HCT116 (cell line): ENCODE data around the gene ZNF593. TPM values are rescaled to one million over a fixed set of nuclear protein-coding genes. Genes with fewer than 3 reads are reported as not detected.

Experiments
- ATAC-seq: fragments of 200-7000 bp; cut with Tn5 transposase; 2 replicates; pipeline ENCODE4 v1.9.1; 2020; ENCODE audit warnings: mild to moderate bottlenecking, moderate library complexity
- BruUV-seq: library from RNA; stranded (reverse); fragments of 400-500 nt; replicated peaks from 2 replicates; lab custom pipeline; 2021; lab: Mats Ljungman, UMichigan
- CTCF ChIA-PET: fragments of 300-600 bp; sonication (Branson Sonifier 250); formaldehyde crosslinking; loops from one replicate; lab custom pipeline; 2021; ENCODE audit warnings: antibody characterized with exemption; lab: Charles Lee
- POLR2A ChIA-PET: fragments of 300-600, 350-600 bp; sonication (Branson Sonifier 250); formaldehyde crosslinking; loops from one replicate; lab custom pipeline; 2021; ENCODE audit warnings: antibody characterized with exemption; lab: Charles Lee
- RAD21 ChIA-PET, 2 experiments: fragments of 300-600 bp; sonication (Branson Sonifier 250); formaldehyde crosslinking; loops; one replicate each; lab custom pipeline; 2023; ENCODE audit warnings: low total read pairs in 2 of 2; ENCODE audit not compliant: uncharacterized antibody in 2 of 2, unreplicated experiment in 2 of 2, low non-redundant PET in 1 of 2; lab: Charles Lee
- DNase-seq: peaks from one replicate; pipeline ENCODE4 v3.0.0-alpha.2; 2010; ENCODE audit warnings: low read depth, low spot score
- H2AFZ ChIP-seq: fragments of 200-600 bp; shearing (Covaris generic), sonication (generic); 2 replicates; pipeline ENCODE4 v1.6.1; 2017; ENCODE audit warnings: low read depth, mixed run types, mixed read lengths, antibody characterized with exemption, low read length; ENCODE audit not compliant: poor library complexity, severe bottlenecking
- H3K27ac ChIP-seq: 2 replicates; pipeline ENCODE4 v1.5.1; 2012; ENCODE audit warnings: low read depth, low read length
- H3K27me3 ChIP-seq: fragments of 200-600 bp; sonication (generic); 2 replicates; pipeline ENCODE4 v1.6.1; 2016; ENCODE audit warnings: mixed run types, low read length, mixed read lengths; ENCODE audit not compliant: insufficient read depth
- H3K36me3 ChIP-seq, 2 experiments: fragments of 200-500 bp in 1 of 2; fragments of 200-600 bp in 1 of 2; sonication (Bioruptor generic) in 1 of 2; sonication (generic) in 1 of 2; 2 replicates each; pipeline versions ENCODE4 v1.5.1 to v1.6.1; 2014 to 2016; ENCODE audit warnings: low read length in 2 of 2, inconsistent platforms in 1 of 2, mixed read lengths in 1 of 2, mixed run types in 1 of 2; ENCODE audit not compliant: insufficient read depth in 2 of 2, control insufficient read depth in 1 of 2
- H3K4me1 ChIP-seq, 2 experiments: fragments of 200-600 bp in 1 of 2; sonication (generic) in 1 of 2; 2 replicates each; pipeline versions ENCODE4 v1.5.1 to v1.6.1; 2012 to 2017; ENCODE audit warnings: low read length in 2 of 2, inconsistent platforms in 1 of 2, mild to moderate bottlenecking in 1 of 2, mixed read lengths in 1 of 2, mixed run types in 1 of 2, moderate library complexity in 1 of 2; ENCODE audit not compliant: insufficient read depth in 2 of 2, control insufficient read depth in 1 of 2
- H3K4me2 ChIP-seq: fragments of 200-600 bp; sonication (generic); 2 replicates; pipeline ENCODE4 v1.6.1; 2017; ENCODE audit warnings: mixed run types, low read length, mixed read lengths
- H3K4me3 ChIP-seq, 2 experiments: fragments of 200-600 bp in 1 of 2; sonication (generic) in 1 of 2; replicated peaks in 1 of 2; 2 replicates each; pipeline ENCODE4 v1.5.1; 2011 to 2016; ENCODE audit warnings: low read length in 2 of 2, control low read depth in 1 of 2, low read depth in 1 of 2, mild to moderate bottlenecking in 1 of 2, mixed read lengths in 1 of 2, mixed run types in 1 of 2
- H3K79me2 ChIP-seq: fragments of 200-600 bp; sonication (generic); 2 replicates; pipeline ENCODE4 v1.6.1; 2017; ENCODE audit warnings: mild to moderate bottlenecking, mixed run types, low read length, moderate library complexity, mixed read lengths; ENCODE audit not compliant: insufficient read depth
- H3K9ac ChIP-seq: fragments of 200-600 bp; sonication (generic); 2 replicates; pipeline ENCODE4 v1.6.1; 2016; ENCODE audit warnings: low read length, mixed read lengths
- H3K9me2 ChIP-seq: fragments of 200-600 bp; sonication (generic), shearing (Covaris generic); 2 replicates; pipeline ENCODE4 v1.6.1; 2017; ENCODE audit warnings: mixed run types, mild to moderate bottlenecking, moderate library complexity; ENCODE audit not compliant: insufficient read depth
- H3K9me3 ChIP-seq, 2 experiments: fragments of 200-500 bp in 1 of 2; fragments of 200-600 bp in 1 of 2; sonication (Bioruptor generic) in 1 of 2; sonication (generic) in 1 of 2; 2 replicates each; pipeline ENCODE4 v1.6.1; 2014 to 2017; ENCODE audit warnings: low read length in 2 of 2, mixed read lengths in 2 of 2, inconsistent platforms in 1 of 2, low read depth in 1 of 2, mild to moderate bottlenecking in 1 of 2, mixed run types in 1 of 2, moderate library complexity in 1 of 2; ENCODE audit not compliant: control insufficient read depth in 1 of 2, insufficient read depth in 1 of 2
- H4K20me1 ChIP-seq: fragments of 200-600 bp; sonication (generic), shearing (Covaris generic); 2 replicates; pipeline ENCODE4 v1.6.1; 2017; ENCODE audit warnings: mixed run types, mild to moderate bottlenecking, moderate library complexity; ENCODE audit not compliant: insufficient read depth
- CEBPB ChIP-seq: IDR thresholded peaks from 2 replicates; pipeline ENCODE4 v1.6.1; 2012; ENCODE audit warnings: low read depth
- EGR1 ChIP-seq: IDR thresholded peaks from 2 replicates; pipeline ENCODE4 v1.6.1; 2012; ENCODE audit warnings: low read depth
- EZH2 ChIP-seq: fragments of 200-600 bp; sonication (generic); IDR thresholded peaks from 2 replicates; pipeline ENCODE4 v1.6.1; 2017; ENCODE audit warnings: antibody characterized with exemption, mixed run types
- EZH2phosphoT487 ChIP-seq: fragments of 200-600 bp; IDR thresholded peaks from 2 replicates; pipeline ENCODE4 v1.6.1; 2018; ENCODE audit warnings: antibody characterized with exemption, borderline replicate concordance
- FOSL1 ChIP-seq: IDR thresholded peaks from 2 replicates; pipeline ENCODE4 v1.6.1; 2012; ENCODE audit warnings: low read depth
- JUND ChIP-seq: IDR thresholded peaks from 2 replicates; pipeline ENCODE4 v1.6.1; 2012
- POLR2A ChIP-seq: IDR thresholded peaks from 2 replicates; pipeline ENCODE4 v1.7.0; 2011; ENCODE audit warnings: borderline replicate concordance; ENCODE audit not compliant: insufficient read depth, insufficient read length; ENCODE audit errors: extremely low read depth
- RAD21 ChIP-seq: IDR thresholded peaks from 2 replicates; pipeline ENCODE4 v1.6.1; 2012; ENCODE audit warnings: low read depth, mild to moderate bottlenecking
- SIN3A ChIP-seq: IDR thresholded peaks from 2 replicates; pipeline ENCODE4 v1.6.1; 2012; ENCODE audit warnings: low read depth
- SRF ChIP-seq: IDR thresholded peaks from 2 replicates; pipeline ENCODE4 v1.6.1; 2012; ENCODE audit warnings: low read depth
- TCF7L2 ChIP-seq: IDR thresholded peaks from 2 replicates; pipeline ENCODE4 v1.7.0; 2011; ENCODE audit warnings: borderline replicate concordance, inconsistent platforms; ENCODE audit not compliant: insufficient read depth, insufficient read length; ENCODE audit errors: extremely low read depth
- ZFX ChIP-seq: fragments of 450-650 bp; IDR thresholded peaks from 2 replicates; pipeline ENCODE4 v1.6.1; 2017
- ZNF274 ChIP-seq: fragments of 200-500 bp; sonication (Bioruptor generic); IDR thresholded peaks from 2 replicates; pipeline ENCODE4 v1.6.1; 2014; ENCODE audit warnings: mild to moderate bottlenecking, low read depth, low read length, inconsistent platforms
- intact Hi-C: fragments of 100-400 bp; cut with micrococcal nuclease; formaldehyde crosslinking; loops from 2 replicates; pipeline ENCODE4 v1.10.0; 2022
- total RNA-seq: library from RNA; stranded (reverse); gene quantifications from one replicate; pipeline ENCODE4 v1.2.1, GENCODE V29; 2021; ENCODE audit not compliant: unreplicated experiment
- TF ChIP-seq, protein P1 (sequence below): IDR thresholded peaks from 2 replicates; pipeline ENCODE4 v1.6.1; 2012
- TF ChIP-seq, protein P2 (sequence below): IDR thresholded peaks from 2 replicates; pipeline ENCODE4 v1.6.1; 2011; ENCODE audit warnings: mild to moderate bottlenecking, low read length, moderate library complexity; ENCODE audit not compliant: insufficient replicate concordance; ENCODE audit errors: extremely low read depth
- TF ChIP-seq, protein P3 (sequence below): IDR thresholded peaks from 2 replicates; pipeline ENCODE4 v1.6.1; 2012; ENCODE audit warnings: low read depth

Gene ZNF593
- total RNA-seq, 1 experiment from 2014 or later: 62.4 TPM

DNA sequence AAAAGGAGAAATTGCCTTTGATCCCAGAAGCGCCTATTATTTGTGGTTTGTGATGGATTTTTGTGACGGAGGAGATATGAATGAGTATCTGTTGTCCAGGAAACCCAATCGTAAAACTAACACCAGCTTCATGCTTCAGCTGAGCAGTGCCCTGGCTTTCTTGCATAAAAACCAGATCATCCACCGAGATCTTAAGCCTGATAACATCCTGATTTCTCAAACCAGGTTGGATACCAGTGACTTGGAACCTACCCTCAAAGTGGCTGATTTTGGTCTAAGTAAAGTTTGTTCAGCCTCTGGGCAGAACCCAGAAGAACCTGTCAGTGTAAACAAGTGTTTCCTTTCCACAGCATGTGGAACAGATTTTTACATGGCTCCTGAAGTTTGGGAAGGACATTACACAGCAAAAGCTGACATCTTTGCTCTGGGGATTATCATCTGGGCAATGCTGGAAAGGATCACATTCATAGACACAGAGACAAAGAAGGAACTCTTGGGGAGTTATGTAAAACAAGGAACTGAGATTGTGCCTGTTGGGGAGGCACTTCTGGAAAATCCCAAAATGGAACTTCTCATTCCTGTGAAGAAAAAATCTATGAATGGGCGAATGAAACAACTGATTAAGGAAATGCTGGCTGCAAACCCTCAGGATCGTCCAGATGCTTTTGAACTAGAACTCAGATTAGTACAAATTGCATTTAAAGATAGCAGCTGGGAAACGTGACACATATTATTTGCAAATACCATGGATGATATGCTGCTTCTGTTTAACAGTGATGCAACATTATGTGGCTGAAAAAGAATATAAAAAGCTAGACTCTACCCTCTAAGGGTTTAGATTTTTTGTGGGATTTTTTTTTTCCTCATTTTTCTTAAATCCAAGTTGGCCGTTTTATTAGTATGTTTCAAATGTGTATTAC lies 47.6 kb upstream of the ZNF593 start:
- no TSS peak for BruUV-seq
- Histone ChIP-seq H3K4me1 (peaks cover 13 to 44% of the 10 kb centered on the region in 2 experiments), H3K4me3 (no peak overlapping the region), H3K27ac (no peak overlapping the region), H3K36me3 (no peaks in the 10 kb centered on the region), H3K27me3 (no peaks in the 10 kb centered on the region), H2AFZ (no peak overlapping the region), H3K9me2 (no peaks in the 10 kb centered on the region)
- TF ChIP-seq EGR1: no peak
- no peak for TF ChIP-seq SIN3A
- no peak for TF ChIP-seq ZFX
- TF ChIP-seq, protein P1, sequence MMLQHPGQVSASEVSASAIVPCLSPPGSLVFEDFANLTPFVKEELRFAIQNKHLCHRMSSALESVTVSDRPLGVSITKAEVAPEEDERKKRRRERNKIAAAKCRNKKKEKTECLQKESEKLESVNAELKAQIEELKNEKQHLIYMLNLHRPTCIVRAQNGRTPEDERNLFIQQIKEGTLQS: no peak
- no peak for TF ChIP-seq SRF
- no peak for TF ChIP-seq ZNF274
- no peak for TF ChIP-seq RAD21
- TF ChIP-seq, protein P2, sequence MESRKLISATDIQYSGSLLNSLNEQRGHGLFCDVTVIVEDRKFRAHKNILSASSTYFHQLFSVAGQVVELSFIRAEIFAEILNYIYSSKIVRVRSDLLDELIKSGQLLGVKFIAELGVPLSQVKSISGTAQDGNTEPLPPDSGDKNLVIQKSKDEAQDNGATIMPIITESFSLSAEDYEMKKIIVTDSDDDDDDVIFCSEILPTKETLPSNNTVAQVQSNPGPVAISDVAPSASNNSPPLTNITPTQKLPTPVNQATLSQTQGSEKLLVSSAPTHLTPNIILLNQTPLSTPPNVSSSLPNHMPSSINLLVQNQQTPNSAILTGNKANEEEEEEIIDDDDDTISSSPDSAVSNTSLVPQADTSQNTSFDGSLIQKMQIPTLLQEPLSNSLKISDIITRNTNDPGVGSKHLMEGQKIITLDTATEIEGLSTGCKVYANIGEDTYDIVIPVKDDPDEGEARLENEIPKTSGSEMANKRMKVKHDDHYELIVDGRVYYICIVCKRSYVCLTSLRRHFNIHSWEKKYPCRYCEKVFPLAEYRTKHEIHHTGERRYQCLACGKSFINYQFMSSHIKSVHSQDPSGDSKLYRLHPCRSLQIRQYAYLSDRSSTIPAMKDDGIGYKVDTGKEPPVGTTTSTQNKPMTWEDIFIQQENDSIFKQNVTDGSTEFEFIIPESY: no peak
- no peak for TF ChIP-seq JUND
- no peak for TF ChIP-seq TCF7L2
- no peak for TF ChIP-seq EZH2
- no peak for TF ChIP-seq FOSL1
- TF ChIP-seq, protein P3, sequence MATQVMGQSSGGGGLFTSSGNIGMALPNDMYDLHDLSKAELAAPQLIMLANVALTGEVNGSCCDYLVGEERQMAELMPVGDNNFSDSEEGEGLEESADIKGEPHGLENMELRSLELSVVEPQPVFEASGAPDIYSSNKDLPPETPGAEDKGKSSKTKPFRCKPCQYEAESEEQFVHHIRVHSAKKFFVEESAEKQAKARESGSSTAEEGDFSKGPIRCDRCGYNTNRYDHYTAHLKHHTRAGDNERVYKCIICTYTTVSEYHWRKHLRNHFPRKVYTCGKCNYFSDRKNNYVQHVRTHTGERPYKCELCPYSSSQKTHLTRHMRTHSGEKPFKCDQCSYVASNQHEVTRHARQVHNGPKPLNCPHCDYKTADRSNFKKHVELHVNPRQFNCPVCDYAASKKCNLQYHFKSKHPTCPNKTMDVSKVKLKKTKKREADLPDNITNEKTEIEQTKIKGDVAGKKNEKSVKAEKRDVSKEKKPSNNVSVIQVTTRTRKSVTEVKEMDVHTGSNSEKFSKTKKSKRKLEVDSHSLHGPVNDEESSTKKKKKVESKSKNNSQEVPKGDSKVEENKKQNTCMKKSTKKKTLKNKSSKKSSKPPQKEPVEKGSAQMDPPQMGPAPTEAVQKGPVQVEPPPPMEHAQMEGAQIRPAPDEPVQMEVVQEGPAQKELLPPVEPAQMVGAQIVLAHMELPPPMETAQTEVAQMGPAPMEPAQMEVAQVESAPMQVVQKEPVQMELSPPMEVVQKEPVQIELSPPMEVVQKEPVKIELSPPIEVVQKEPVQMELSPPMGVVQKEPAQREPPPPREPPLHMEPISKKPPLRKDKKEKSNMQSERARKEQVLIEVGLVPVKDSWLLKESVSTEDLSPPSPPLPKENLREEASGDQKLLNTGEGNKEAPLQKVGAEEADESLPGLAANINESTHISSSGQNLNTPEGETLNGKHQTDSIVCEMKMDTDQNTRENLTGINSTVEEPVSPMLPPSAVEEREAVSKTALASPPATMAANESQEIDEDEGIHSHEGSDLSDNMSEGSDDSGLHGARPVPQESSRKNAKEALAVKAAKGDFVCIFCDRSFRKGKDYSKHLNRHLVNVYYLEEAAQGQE: no peak
- no peak for TF ChIP-seq CEBPB
- TF ChIP-seq EZH2phosphoT487: no peak
- no peak for TF ChIP-seq POLR2A
- TF ChIP-seq, all 23 proteins: peak for 0
- Histone ChIP-seq H3K79me2 (peaks cover 4% of the 10 kb centered on the region; the same call in 1 of the 2 replicates), H3K4me2 (peak overlapping the region; percentile 64; the same call in 1 of the 2 replicates), H3K9ac (no peak overlapping the region), H3K9me3 (no peaks in the 10 kb centered on the region), H4K20me1 (peaks cover 3% of the 10 kb centered on the region; the same call in 1 of the 2 replicates)
- intact Hi-C loops: no loop called here
- ATAC-seq: no peak
- RAD21 ChIA-PET: interaction anchor here in 1 of 2 experiments (1.1 kb wide), 1 partner anchor 23 kb away, joined by 5 read pairs; no protein-coding TSS in a partner anchor
- DNase-seq: no peak
- CTCF ChIA-PET: interaction anchor here (1.1 to 2.1 kb wide), 4 partner anchors 18 to 47 kb away, joined by 3 to 18 read pairs (median 4); partner anchors contain the start of gene ZNF593
- POLR2A ChIA-PET: interaction anchor here (1.0 to 1.2 kb wide), 3 partner anchors 8 to 17 kb away, joined by 3 to 4 read pairs (median 3); no protein-coding TSS in a partner anchor
